ENCODE data around the gene UBE2H.

Gene UBE2H

DNA sequence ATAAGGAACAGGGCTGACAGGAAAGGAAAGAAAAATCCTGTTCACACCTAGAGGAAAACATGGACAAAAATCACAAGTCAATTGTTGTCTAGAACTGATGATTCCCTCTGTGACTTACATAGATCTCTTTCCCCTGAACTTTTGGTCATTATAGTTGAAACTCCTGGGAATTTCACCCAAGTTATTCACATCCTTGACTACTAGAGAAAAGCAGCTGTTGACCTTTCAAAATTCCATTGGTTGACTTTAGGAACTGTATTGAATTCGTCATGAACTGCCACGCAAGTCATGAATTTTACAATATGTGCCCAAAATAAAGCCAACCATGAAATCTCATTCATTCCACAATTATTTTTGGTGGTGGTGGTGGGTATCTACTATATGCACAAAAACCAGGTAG is 104.3 kb downstream of the UBE2H start:
- DNase-seq (ENCODE audit: low read depth in 1 of 2, low spot score in 1 of 2), result no peak

DNA sequence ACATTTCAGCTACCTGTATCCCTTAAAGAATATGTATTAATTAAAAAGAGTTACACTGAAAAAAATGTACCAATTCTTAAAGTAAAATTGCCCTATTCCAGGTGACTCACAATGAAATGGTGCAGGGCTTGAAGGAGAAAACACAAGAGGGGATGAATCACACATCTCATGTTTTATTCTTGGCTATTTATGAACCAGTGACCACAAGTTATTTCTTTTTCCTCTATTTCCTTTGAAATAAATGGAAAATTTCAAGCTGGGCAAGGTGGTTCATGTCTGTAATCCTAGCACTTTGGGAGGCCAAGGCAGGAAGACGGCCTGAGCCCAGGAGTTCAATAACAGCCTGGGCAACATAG is 106.8 kb downstream of the UBE2H start:
- H3K4me3 ChIP-seq (replicated peaks; ENCODE audit: insufficient read depth, low read length), result no peak overlapping the region
- TF ChIP-seq, protein P1, sequence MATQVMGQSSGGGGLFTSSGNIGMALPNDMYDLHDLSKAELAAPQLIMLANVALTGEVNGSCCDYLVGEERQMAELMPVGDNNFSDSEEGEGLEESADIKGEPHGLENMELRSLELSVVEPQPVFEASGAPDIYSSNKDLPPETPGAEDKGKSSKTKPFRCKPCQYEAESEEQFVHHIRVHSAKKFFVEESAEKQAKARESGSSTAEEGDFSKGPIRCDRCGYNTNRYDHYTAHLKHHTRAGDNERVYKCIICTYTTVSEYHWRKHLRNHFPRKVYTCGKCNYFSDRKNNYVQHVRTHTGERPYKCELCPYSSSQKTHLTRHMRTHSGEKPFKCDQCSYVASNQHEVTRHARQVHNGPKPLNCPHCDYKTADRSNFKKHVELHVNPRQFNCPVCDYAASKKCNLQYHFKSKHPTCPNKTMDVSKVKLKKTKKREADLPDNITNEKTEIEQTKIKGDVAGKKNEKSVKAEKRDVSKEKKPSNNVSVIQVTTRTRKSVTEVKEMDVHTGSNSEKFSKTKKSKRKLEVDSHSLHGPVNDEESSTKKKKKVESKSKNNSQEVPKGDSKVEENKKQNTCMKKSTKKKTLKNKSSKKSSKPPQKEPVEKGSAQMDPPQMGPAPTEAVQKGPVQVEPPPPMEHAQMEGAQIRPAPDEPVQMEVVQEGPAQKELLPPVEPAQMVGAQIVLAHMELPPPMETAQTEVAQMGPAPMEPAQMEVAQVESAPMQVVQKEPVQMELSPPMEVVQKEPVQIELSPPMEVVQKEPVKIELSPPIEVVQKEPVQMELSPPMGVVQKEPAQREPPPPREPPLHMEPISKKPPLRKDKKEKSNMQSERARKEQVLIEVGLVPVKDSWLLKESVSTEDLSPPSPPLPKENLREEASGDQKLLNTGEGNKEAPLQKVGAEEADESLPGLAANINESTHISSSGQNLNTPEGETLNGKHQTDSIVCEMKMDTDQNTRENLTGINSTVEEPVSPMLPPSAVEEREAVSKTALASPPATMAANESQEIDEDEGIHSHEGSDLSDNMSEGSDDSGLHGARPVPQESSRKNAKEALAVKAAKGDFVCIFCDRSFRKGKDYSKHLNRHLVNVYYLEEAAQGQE (IDR thresholded peaks at IDR 0.05; ENCODE audit: insufficient replicate concordance, low read depth), result no peak
- TF ChIP-seq SPI1 (IDR thresholded peaks at IDR 0.05; ENCODE audit: borderline replicate concordance, low read depth), result no peak
- no peak for TF ChIP-seq GABPA (IDR thresholded peaks at IDR 0.05; ENCODE audit: low read depth)
- TF ChIP-seq POLR2AphosphoS5 (IDR thresholded peaks at IDR 0.05; ENCODE audit: low read depth), result no peak
- TF ChIP-seq, protein P2, sequence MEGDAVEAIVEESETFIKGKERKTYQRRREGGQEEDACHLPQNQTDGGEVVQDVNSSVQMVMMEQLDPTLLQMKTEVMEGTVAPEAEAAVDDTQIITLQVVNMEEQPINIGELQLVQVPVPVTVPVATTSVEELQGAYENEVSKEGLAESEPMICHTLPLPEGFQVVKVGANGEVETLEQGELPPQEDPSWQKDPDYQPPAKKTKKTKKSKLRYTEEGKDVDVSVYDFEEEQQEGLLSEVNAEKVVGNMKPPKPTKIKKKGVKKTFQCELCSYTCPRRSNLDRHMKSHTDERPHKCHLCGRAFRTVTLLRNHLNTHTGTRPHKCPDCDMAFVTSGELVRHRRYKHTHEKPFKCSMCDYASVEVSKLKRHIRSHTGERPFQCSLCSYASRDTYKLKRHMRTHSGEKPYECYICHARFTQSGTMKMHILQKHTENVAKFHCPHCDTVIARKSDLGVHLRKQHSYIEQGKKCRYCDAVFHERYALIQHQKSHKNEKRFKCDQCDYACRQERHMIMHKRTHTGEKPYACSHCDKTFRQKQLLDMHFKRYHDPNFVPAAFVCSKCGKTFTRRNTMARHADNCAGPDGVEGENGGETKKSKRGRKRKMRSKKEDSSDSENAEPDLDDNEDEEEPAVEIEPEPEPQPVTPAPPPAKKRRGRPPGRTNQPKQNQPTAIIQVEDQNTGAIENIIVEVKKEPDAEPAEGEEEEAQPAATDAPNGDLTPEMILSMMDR (IDR thresholded peaks at IDR 0.05; ENCODE audit: insufficient read depth, low read length), result no peak
- no peaks in the 10 kb centered on the region for H3K27me3 ChIP-seq (ENCODE audit: insufficient read depth, poor library complexity, severe bottlenecking)
- DNase-seq (ENCODE audit: low read depth in 1 of 2, low spot score in 1 of 2), result no peak
- H3K27ac ChIP-seq (replicated peaks), result peak overlapping the region; percentile 10; the same call in 1 of the 2 replicates

More for the DNA sequence above, 104.3 kb downstream of the UBE2H start:
- Histone ChIP-seq H3K27me3 (ENCODE audit: insufficient read depth, poor library complexity, severe bottlenecking) (no peaks in the 10 kb centered on the region), H3K4me3 (replicated peaks; ENCODE audit: insufficient read depth, low read length) (no peak overlapping the region), H3K27ac (replicated peaks) (no peak overlapping the region)
- TF ChIP-seq, protein P1 (IDR thresholded peaks at IDR 0.05; ENCODE audit: insufficient replicate concordance, low read depth), result no peak
- no peak for TF ChIP-seq POLR2AphosphoS5 (IDR thresholded peaks at IDR 0.05; ENCODE audit: low read depth)
- no peak for TF ChIP-seq GABPA (IDR thresholded peaks at IDR 0.05; ENCODE audit: low read depth)
- TF ChIP-seq, protein P2 (IDR thresholded peaks at IDR 0.05; ENCODE audit: insufficient read depth, low read length), result no peak
- no peak for TF ChIP-seq SPI1 (IDR thresholded peaks at IDR 0.05; ENCODE audit: borderline replicate concordance, low read depth)

DNA sequence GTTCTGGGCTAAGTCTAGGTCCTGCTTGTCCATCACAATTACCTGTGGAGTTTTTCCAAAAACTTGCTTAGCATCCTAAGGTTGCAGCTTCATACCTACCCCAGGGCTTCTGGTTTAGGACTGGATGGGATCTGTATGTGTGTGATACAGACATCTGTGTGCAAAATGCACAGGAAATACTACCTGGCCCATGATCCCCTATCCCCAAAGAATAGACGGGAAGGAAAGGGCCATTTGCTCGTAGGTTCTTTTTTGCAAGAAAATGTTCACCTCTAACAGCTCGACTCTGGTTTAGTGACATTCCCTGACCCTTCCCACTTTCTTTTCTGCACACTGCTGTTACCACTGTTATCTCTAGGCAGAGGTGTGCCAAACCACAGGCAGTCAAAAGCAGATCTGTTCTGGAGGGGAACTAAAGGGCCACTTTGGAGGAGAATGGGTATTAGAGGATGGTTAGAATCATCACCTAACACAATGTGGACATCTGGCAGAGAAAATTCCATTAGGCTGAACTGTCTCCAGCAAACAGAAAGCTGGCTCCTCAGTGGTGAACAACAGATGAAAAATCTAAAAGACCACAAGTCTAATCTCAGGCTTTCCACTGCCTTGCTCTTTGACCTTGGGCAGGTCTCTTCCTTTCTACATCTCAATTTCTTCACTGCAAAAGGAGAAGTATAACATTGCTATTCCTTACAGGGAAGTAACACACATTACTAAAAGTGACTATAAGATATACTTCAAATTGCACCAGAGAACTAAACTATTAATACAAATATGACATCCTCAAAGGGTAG is 107.4 kb downstream of the UBE2H start:
- DNase-seq (ENCODE audit: low read depth in 1 of 2, low spot score in 1 of 2), result peak in 1 of 2 experiments; percentile 55
- Histone ChIP-seq H3K27me3 (ENCODE audit: insufficient read depth, poor library complexity, severe bottlenecking) (no peaks in the 10 kb centered on the region), H3K4me3 (replicated peaks; ENCODE audit: insufficient read depth, low read length) (no peak overlapping the region), H3K27ac (replicated peaks) (no peak overlapping the region; the same call in none of the 2 replicates)
- TF ChIP-seq, protein P1 (IDR thresholded peaks at IDR 0.05; ENCODE audit: insufficient replicate concordance, low read depth), result no peak
- TF ChIP-seq, protein P2 (IDR thresholded peaks at IDR 0.05; ENCODE audit: insufficient read depth, low read length), result no peak
- TF ChIP-seq POLR2AphosphoS5 (IDR thresholded peaks at IDR 0.05; ENCODE audit: low read depth) (no peak), SPI1 (IDR thresholded peaks at IDR 0.05; ENCODE audit: borderline replicate concordance, low read depth) (peak; percentile 15; the same call in 1 of the 2 replicates), GABPA (IDR thresholded peaks at IDR 0.05; ENCODE audit: low read depth) (0 out of 2 replicates have a peak, but pooled peaks have one; percentile 16)
